HEK293T (cell line): Measurements from ENCODE around the gene KCNMA1.

Source experiments
- ARNT ChIP-seq: fragments of 450-650 bp; IDR thresholded peaks from 2 replicates; pipeline ENCODE4 v1.6.1; 2017; ENCODE audit warnings: mild to moderate bottlenecking
- BHLHE40 ChIP-seq: fragments of 450-650 bp; IDR thresholded peaks from 2 replicates; pipeline ENCODE4 v1.6.1; 2016; ENCODE audit warnings: mild to moderate bottlenecking, moderate library complexity, borderline replicate concordance
- CTBP1 ChIP-seq: fragments of 450-650 bp; IDR thresholded peaks from 2 replicates; pipeline ENCODE4 v1.6.1; 2016; ENCODE audit warnings: borderline replicate concordance
- FOXA1 ChIP-seq: fragments of 450-650 bp; IDR thresholded peaks from 2 replicates; pipeline ENCODE4 v1.6.1; 2016; ENCODE audit warnings: mild to moderate bottlenecking
- FOXK2 ChIP-seq: fragments of 450-650 bp; IDR thresholded peaks from 2 replicates; pipeline ENCODE4 v1.6.1; 2016; ENCODE audit warnings: mild to moderate bottlenecking
- FOXM1 ChIP-seq: fragments of 450-650 bp; IDR thresholded peaks from 2 replicates; pipeline ENCODE4 v1.6.1; 2017; ENCODE audit warnings: mild to moderate bottlenecking, borderline replicate concordance
- HDGF ChIP-seq: fragments of 450-650 bp; IDR thresholded peaks from 2 replicates; pipeline ENCODE4 v1.6.1; 2017; ENCODE audit warnings: antibody characterized with exemption, borderline replicate concordance
- LEF1 ChIP-seq: fragments of 450-650 bp; IDR thresholded peaks from 2 replicates; pipeline ENCODE4 v1.6.1; 2017; ENCODE audit warnings: mild to moderate bottlenecking, borderline replicate concordance
- NFRKB ChIP-seq: fragments of 450-650 bp; IDR thresholded peaks from 2 replicates; pipeline ENCODE4 v1.6.1; 2016; ENCODE audit warnings: mild to moderate bottlenecking, moderate library complexity
- SP1 ChIP-seq: fragments of 450-650 bp; IDR thresholded peaks from 2 replicates; pipeline ENCODE4 v1.6.1; 2017
- SUZ12 ChIP-seq: fragments of 450-650 bp; IDR thresholded peaks from 2 replicates; pipeline ENCODE4 v1.6.1; 2016; ENCODE audit warnings: mild to moderate bottlenecking
- TARDBP ChIP-seq: fragments of 450-650 bp; IDR thresholded peaks from 2 replicates; pipeline ENCODE4 v1.6.1; 2016

DNA sequence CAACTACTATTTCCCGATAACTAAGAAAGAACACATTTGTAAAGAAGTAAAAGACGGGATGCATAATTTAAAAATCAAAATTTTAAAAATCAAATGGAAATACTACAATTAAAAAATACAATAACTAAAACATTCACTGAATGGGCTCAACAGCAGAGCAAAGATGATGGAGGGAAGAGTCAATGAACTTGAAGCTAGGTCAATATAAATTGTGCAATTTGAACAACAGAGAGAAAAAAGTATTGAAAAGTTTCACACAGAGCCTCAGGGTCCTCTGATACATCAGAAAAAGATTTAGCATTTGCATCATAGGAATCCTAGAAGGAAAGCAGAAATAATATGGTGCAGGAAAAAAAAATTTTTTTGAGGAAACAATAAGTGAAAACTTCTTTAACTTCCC is 581.0 kb downstream of the KCNMA1 start:
- TF ChIP-seq NFRKB: no peak
- no peak for TF ChIP-seq CTBP1
- no peak for TF ChIP-seq FOXK2
- TF ChIP-seq LEF1: no peak
- TF ChIP-seq SP1: no peak
- TF ChIP-seq HDGF: no peak
- TF ChIP-seq FOXM1: no peak
- no peak for TF ChIP-seq SUZ12
- TF ChIP-seq BHLHE40: no peak
- TF ChIP-seq ARNT: no peak
- TF ChIP-seq TARDBP: no peak
- no peak for TF ChIP-seq FOXA1
